Esophagus muscularis mucosa (tissue), 3 donors: ENCODE measurements around the gene DDX31.

ENCODE experiments used
- CTCF ChIP-seq, 3 experiments: fragments of 200-600 bp in 2 of 3; fragments of 450-650 bp in 1 of 3; sonication (generic) in 2 of 3; IDR thresholded peaks; one replicate each; pipeline ENCODE4 v1.5.1; 2017 to 2019; ENCODE audit warnings: antibody characterized with exemption in 3 of 3, mild to moderate bottlenecking in 2 of 3, moderate library complexity in 1 of 3
- POLR2AphosphoS5 ChIP-seq, 2 donors: sonication (generic); formaldehyde crosslinking; IDR thresholded peaks; one replicate each; pipeline ENCODE4 v1.6.1; 2017; ENCODE audit warnings: antibody characterized with exemption in 2 of 2

- TF ChIP-seq CTCF (IDR thresholded peaks at IDR 0.05) (no peak), POLR2AphosphoS5 (IDR thresholded peaks at IDR 0.05) (no peak)
Observed at GRCh38 chr9:132627106-132627505, 42.7 kb downstream of the DDX31 start.
